Fibroblast of pulmonary artery (primary cell): Measurements from ENCODE around the gene POC1A.

Experiments
- DNase-seq: peaks from one replicate; pipeline ENCODE4 v3.0.0-alpha.2; 2010; ENCODE audit warnings: low read depth
- H3K4me3 ChIP-seq: replicated peaks from 2 replicates; pipeline ENCODE4 v1.5.1; 2011; ENCODE audit warnings: low read depth, mild to moderate bottlenecking, control low read depth, low read length, moderate library complexity
- CTCF ChIP-seq: IDR thresholded peaks from 2 replicates; pipeline ENCODE4 v1.5.1; 2011; ENCODE audit warnings: mild to moderate bottlenecking, control low read depth, low read length, inconsistent platforms; ENCODE audit errors: missing control alignments

The POC1A gene

DNA sequence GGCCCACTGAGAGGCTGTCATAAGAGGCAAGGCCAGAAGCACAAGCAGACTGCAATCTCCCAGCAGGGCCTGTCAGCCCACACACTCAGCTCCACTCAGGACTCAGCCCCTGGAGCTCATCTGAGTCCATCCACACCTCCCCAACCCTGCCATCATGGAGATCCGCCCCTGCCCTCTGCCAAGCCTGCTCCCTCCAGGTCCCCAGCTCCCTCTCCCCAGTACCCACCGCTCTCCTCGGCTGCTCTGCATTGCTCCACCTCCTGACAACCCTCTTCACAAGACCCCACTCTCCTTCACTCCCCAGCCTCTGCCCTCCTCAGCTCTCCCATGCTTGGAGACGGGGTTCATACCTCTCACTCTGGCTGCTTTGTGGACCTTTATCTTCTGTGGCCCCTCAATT lies 11.1 kb downstream of the POC1A start:
- TF ChIP-seq CTCF: no peak
- no peak for DNase-seq
- H3K4me3 ChIP-seq: no peak overlapping the region

GRCh38 chr3:52141751-52142150 lies 12.5 kb downstream of the POC1A start:
- H3K4me3 ChIP-seq: no peak overlapping the region
- no peak for TF ChIP-seq CTCF
- no peak for DNase-seq

- no peak overlapping the region for H3K4me3 ChIP-seq
- DNase-seq: no peak
- no peak for TF ChIP-seq CTCF
Observed at GRCh38 chr3:52140769-52141168, 13.5 kb downstream of the POC1A start.

DNA sequence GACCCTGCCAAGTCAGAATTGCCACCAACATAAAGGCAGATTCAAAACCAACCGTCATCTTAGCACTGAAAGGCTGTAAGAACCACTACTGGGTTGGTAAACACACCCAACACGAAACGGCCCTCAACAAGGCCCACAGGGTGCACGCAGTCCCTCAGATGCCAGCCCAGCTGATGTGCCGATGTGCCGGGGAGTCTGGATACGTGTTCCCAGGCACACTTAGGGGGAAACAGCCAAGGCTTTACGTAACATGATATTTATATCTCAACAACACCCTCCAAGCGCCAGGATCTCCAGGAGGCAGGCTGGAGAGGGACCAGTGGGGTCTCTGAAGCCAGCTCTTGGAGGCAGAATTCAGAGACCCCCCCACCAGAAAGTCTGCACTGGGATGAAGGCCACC lies 14.2 kb downstream of the POC1A start:
- no peak overlapping the region for H3K4me3 ChIP-seq
- no peak for TF ChIP-seq CTCF
- no peak for DNase-seq

GRCh38 chr3:52137311-52137710 lies 16.9 kb downstream of the POC1A start:
- DNase-seq: no peak
- no peak for TF ChIP-seq CTCF
- H3K4me3 ChIP-seq: no peak overlapping the region

- DNase-seq: no peak
- H3K4me3 ChIP-seq: no peak overlapping the region
- no peak for TF ChIP-seq CTCF
Observed at GRCh38 chr3:52136513-52136912, 17.7 kb downstream of the POC1A start.

DNA sequence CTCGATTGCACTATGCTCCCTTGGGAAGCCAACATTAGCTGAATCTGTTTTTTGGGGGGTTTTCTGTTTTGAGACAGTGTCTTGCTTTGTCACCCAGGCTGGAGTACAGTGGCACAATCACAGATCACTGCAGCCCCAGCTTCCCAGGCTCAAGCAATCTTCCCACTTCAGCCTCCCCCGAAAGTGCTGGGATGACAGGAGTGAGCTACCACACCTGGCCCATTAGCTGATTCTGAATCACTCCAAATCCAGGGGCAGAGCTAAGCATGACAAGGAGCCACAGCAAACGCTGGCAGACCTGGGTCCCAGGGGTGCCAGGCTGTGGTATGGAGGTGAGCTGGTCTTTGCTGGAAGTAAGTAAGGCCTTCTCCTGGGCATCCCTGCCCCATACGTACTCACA lies 18.9 kb downstream of the POC1A start:
- no peak overlapping the region for H3K4me3 ChIP-seq
- no peak for DNase-seq
- no peak for TF ChIP-seq CTCF
